ENCODE measurements around the gene IRGC. TPM values are rescaled to one million over a fixed set of nuclear protein-coding genes. Genes with fewer than 3 reads are reported as not detected.

The IRGC gene, protein sequence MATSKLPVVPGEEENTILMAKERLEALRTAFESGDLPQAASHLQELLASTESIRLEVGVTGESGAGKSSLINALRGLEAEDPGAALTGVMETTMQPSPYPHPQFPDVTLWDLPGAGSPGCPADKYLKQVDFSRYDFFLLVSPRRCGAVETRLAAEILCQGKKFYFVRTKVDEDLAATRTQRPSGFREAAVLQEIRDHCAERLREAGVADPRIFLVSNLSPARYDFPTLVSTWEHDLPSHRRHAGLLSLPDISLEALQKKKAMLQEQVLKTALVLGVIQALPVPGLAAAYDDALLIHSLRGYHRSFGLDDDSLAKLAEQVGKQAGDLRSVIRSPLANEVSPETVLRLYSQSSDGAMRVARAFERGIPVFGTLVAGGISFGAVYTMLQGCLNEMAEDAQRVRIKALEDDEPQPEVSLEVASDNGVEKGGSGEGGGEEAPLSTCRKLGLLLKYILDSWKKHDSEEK
- total RNA-seq (2016; rRNA removed; fragmentation: Illumina TruSeq; extraction: Trizol) (not detected in 2 replicates), polyA plus RNA-seq (2011; rRNA removed) (not detected in 2 replicates), polyA minus RNA-seq (2011; rRNA and poly(A)+ RNA removed; ENCODE audit: low replicate concordance) (not detected in 2 replicates), Bru-seq, nascent RNA (not detected), BruChase-seq, experiment 1, labeled RNA remaining after a 6-hour chase (not detected), BruChase-seq, experiment 2, labeled RNA remaining after a 2-hour chase (not detected)
- total RNA-seq (2016; cell fraction: cytosol; rRNA removed; fragmentation: Illumina TruSeq; extraction: Trizol; ENCODE audit: low read depth), result not detected in 2 replicates
- not detected in 2 replicates for total RNA-seq (2016; cell fraction: insoluble cytoplasmic fraction; rRNA removed; fragmentation: Illumina TruSeq; extraction: Trizol)
- total RNA-seq (2016; cell fraction: membrane; rRNA removed; fragmentation: Illumina TruSeq; extraction: Trizol), result not detected in 2 replicates
- total RNA-seq (2016; cell fraction: nucleus; rRNA removed; fragmentation: Illumina TruSeq; extraction: Trizol), result not detected in 2 replicates
- not detected in 2 replicates for polyA plus RNA-seq (2011; cell fraction: cytosol; rRNA removed)
- not detected in 2 replicates for polyA plus RNA-seq (2011; cell fraction: nucleus; rRNA removed)
- not detected in 2 replicates for polyA plus RNA-seq (2012)
- not detected in 2 replicates for polyA plus RNA-seq (2016; cell fraction: cytosol; fragmentation: Illumina TruSeq; extraction: Trizol; ENCODE audit: low read depth)
- not detected in 2 replicates for polyA plus RNA-seq (2016; cell fraction: insoluble cytoplasmic fraction; fragmentation: Illumina TruSeq; extraction: Trizol; ENCODE audit: low read depth)
- not detected in 2 replicates for polyA plus RNA-seq (2016; cell fraction: membrane; fragmentation: Illumina TruSeq; extraction: Trizol; ENCODE audit: low read depth)
- polyA plus RNA-seq (2016; cell fraction: nucleus; fragmentation: Illumina TruSeq; extraction: Trizol; ENCODE audit: insufficient read depth, low read depth), result not detected in 2 replicates
- not detected in 2 replicates for polyA minus RNA-seq (2011; cell fraction: cytosol; rRNA and poly(A)+ RNA removed)
- not detected in 2 replicates for polyA minus RNA-seq (2011; cell fraction: nucleus; rRNA and poly(A)+ RNA removed)
- long read RNA-seq, experiment 1, result 0 reads
- long read RNA-seq, experiment 2, result 0 reads

GRCh38 chr19:43715776-43716175 lies at the start of gene IRGC:
IRGC (plus strand) TSS chr19:43716076; CDS start chr19:43718559, 2,483 bp downstream.
- H4K20me1 ChIP-seq (ENCODE audit: insufficient read depth, low read length), result no peaks in the 10 kb centered on the region
- no peak within 1 kb of the TSS for H3K9ac ChIP-seq (ENCODE audit: insufficient read depth, low read depth, low read length)
- no peaks in the 10 kb centered on the region for H3K36me3 ChIP-seq (replicated peaks in 1 of 2; ENCODE audit: control insufficient read depth in 1 of 2, insufficient read depth in 2 of 2, low read length in 2 of 2)
- H3K27me3 ChIP-seq (ENCODE audit: control insufficient read depth in 1 of 2, insufficient read depth in 2 of 2, low read length in 2 of 2), result peaks cover 3 to 5% of the 10 kb centered on the region in 2 experiments; a peak in 3 of 5 replicates
- no peaks in the 10 kb centered on the region for H3K9me3 ChIP-seq (ENCODE audit: low read length)
- no peak within 1 kb of the TSS for H3K4me2 ChIP-seq (ENCODE audit: low read depth, low read length)
- ChIA-PET CTCF (ENCODE audit: low intra/inter-chr PET ratio, low total read pairs) (no interaction called here), POLR2A (no interaction called here)
- 0 out of 2 replicates have a peak, but pooled peaks cover 11% of the 10 kb centered on the region for H3K4me1 ChIP-seq (ENCODE audit: insufficient read depth, low read length)
- DNase-seq (ENCODE audit: low spot score) (no peak), FAIRE-seq (no peak), ATAC-seq (no peak)
- TF ChIP-seq MAF1 (CRISPR knock-in tag; IDR thresholded peaks at IDR 0.05; ENCODE audit: borderline replicate concordance), result no peak
- no peak for TF ChIP-seq SMYD3 (CRISPR knock-in tag; IDR thresholded peaks at IDR 0.05)
- TF ChIP-seq, protein P1, sequence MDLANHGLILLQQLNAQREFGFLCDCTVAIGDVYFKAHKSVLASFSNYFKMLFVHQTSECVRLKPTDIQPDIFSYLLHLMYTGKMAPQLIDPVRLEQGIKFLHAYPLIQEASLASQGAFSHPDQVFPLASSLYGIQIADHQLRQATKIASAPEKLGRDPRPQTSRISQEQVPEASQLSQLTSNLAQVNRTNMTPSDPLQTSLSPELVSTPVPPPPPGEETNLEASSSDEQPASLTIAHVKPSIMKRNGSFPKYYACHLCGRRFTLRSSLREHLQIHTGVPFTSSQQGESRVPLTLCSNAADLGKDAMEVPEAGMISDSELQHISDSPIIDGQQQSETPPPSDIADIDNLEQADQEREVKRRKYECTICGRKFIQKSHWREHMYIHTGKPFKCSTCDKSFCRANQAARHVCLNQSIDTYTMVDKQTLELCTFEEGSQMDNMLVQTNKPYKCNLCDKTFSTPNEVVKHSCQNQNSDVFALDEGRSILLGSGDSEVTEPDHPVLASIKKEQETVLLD (CRISPR knock-in tag; IDR thresholded peaks at IDR 0.05; ENCODE audit: low read depth), result no peak
- TF ChIP-seq SOX6 (IDR thresholded peaks at IDR 0.05), result no peak
- no peak for TF ChIP-seq SOX6 (CRISPR knock-in tag; IDR thresholded peaks at IDR 0.05)
- TF ChIP-seq PCBP1 (IDR thresholded peaks at IDR 0.05; ENCODE audit: borderline replicate concordance, low read depth, low read length), result no peak
- TF ChIP-seq, protein P2, sequence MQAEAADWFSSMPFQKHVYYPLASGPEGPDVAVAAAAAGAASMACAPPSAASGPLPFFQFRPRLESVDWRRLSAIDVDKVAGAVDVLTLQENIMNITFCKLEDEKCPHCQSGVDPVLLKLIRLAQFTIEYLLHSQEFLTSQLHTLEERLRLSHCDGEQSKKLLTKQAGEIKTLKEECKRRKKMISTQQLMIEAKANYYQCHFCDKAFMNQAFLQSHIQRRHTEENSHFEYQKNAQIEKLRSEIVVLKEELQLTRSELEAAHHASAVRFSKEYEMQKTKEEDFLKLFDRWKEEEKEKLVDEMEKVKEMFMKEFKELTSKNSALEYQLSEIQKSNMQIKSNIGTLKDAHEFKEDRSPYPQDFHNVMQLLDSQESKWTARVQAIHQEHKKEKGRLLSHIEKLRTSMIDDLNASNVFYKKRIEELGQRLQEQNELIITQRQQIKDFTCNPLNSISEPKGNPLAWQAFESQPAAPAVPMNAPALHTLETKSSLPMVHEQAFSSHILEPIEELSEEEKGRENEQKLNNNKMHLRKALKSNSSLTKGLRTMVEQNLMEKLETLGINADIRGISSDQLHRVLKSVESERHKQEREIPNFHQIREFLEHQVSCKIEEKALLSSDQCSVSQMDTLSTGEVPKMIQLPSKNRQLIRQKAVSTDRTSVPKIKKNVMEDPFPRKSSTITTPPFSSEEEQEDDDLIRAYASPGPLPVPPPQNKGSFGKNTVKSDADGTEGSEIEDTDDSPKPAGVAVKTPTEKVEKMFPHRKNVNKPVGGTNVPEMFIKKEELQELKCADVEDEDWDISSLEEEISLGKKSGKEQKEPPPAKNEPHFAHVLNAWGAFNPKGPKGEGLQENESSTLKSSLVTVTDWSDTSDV (CRISPR knock-in tag; IDR thresholded peaks at IDR 0.05), result no peak
- no peak for TF ChIP-seq ZC3H13 (CRISPR knock-in tag; IDR thresholded peaks at IDR 0.05)
- TF ChIP-seq LRRFIP1 (CRISPR knock-in tag; conservative IDR thresholded peaks at IDR 0.05), result no peak
- TF ChIP-seq SOX5 (CRISPR knock-in tag; IDR thresholded peaks at IDR 0.05; ENCODE audit: borderline replicate concordance), result no peak
- H3K4me3 ChIP-seq (replicated peaks in 1 of 3; ENCODE audit: insufficient read depth in 1 of 3, low read depth in 2 of 3, low read length in 3 of 3), result no peak within 1 kb of the TSS
- in situ Hi-C loops (cut with HindIII; ENCODE audit: extremely low pct_ligation_motif_present, low pct_unique_long_range_greater_than_20kb), result no loop called here
- no peak within 1 kb of the TSS for H3K27ac ChIP-seq (ENCODE audit: extremely low read length, insufficient read depth, low read length)
- BruUV-seq (replicated peaks), result no TSS peak
- 11% methylated on average over 3 of the region's 4 CpGs for WGBS (ENCODE audit: low lambda C conversion rate)
- no peak within 1 kb of the TSS for H2AFZ ChIP-seq (ENCODE audit: low read length)
- H3K79me2 ChIP-seq (ENCODE audit: insufficient read depth, low read length), result no peaks in the 10 kb centered on the region
- intact Hi-C loops (cut with micrococcal nuclease; ENCODE audit: unreplicated experiment), result no loop called here

All from HepG2 (cell line).